IMR-90 (cell line): Measurements from ENCODE around the gene LAMB1. TPM values are rescaled to one million over a fixed set of nuclear protein-coding genes. Genes with fewer than 3 reads are reported as not detected.

ENCODE experiments used
- ATAC-seq: fragments of 200-7000 bp; cut with Tn5 transposase; 2 replicates; pipeline ENCODE4 v1.9.1; 2020; ENCODE audit warnings: low read depth, mild to moderate bottlenecking, moderate library complexity
- BruUV-seq: library from RNA; stranded (reverse); fragments of 400-500 nt; replicated peaks from 2 replicates; lab custom pipeline; 2021; lab: Mats Ljungman, UMichigan
- CTCF ChIA-PET: fragments of 300-600 bp; formaldehyde crosslinking; extraction: SDS; loops from one replicate; lab custom pipeline; 2021; ENCODE audit warnings: antibody characterized with exemption; lab: Yijun Ruan, JAX
- POLR2A ChIA-PET: fragments of 300-600 bp; sonication (Branson Sonifier 250); formaldehyde crosslinking; loops from one replicate; lab custom pipeline; 2022; ENCODE audit warnings: antibody characterized with exemption; ENCODE audit not compliant: unreplicated experiment; lab: Charles Lee
- DNase-seq: peaks from one replicate; pipeline ENCODE4 v3.0.0; 2013
- H2AFZ ChIP-seq: replicated peaks from 2 replicates; pipeline ENCODE3; 2013; ENCODE audit warnings: low read length, mild to moderate bottlenecking; ENCODE audit not compliant: poor library complexity
- H2AK5ac ChIP-seq: 2 replicates; pipeline ENCODE4 v1.6.1; 2013; ENCODE audit warnings: low read depth, low read length, inconsistent platforms
- H2AK9ac ChIP-seq: replicated peaks from 2 replicates; pipeline ENCODE3; 2013; ENCODE audit warnings: mild to moderate bottlenecking, low read depth, low read length, moderate library complexity; ENCODE audit not compliant: poor library complexity
- H2BK120ac ChIP-seq: 2 replicates; pipeline ENCODE4 v1.6.1; 2013; ENCODE audit warnings: low read depth, low read length, inconsistent platforms
- H2BK15ac ChIP-seq: 3 replicates; pipeline ENCODE4 v1.6.1; 2013; ENCODE audit warnings: low read depth, low read length, inconsistent platforms
- H2BK20ac ChIP-seq: 2 replicates; pipeline ENCODE4 v1.6.1; 2013; ENCODE audit warnings: low read depth, mild to moderate bottlenecking, inconsistent platforms, low read length, moderate library complexity
- H2BK5ac ChIP-seq: 2 replicates; pipeline ENCODE4 v1.6.1; 2013; ENCODE audit warnings: mild to moderate bottlenecking, low read depth, low read length, inconsistent platforms; ENCODE audit not compliant: poor library complexity, severe bottlenecking
- H3K14ac ChIP-seq: replicated peaks from 2 replicates; pipeline ENCODE4 v1.6.1; 2013; ENCODE audit warnings: low read depth, low read length, inconsistent platforms
- H3K18ac ChIP-seq: 2 replicates; pipeline ENCODE4 v1.6.1; 2013; ENCODE audit warnings: low read depth, low read length, control low read depth
- H3K23ac ChIP-seq: 2 replicates; pipeline ENCODE4 v1.6.1; 2013; ENCODE audit warnings: low read depth, low read length, inconsistent platforms
- H3K27ac ChIP-seq: 2 replicates; pipeline ENCODE4 v1.5.1; 2013; ENCODE audit warnings: mild to moderate bottlenecking, control low read depth, low read length; ENCODE audit not compliant: insufficient read depth
- H3K27me3 ChIP-seq: 2 replicates; pipeline ENCODE4 v1.6.1; 2013; ENCODE audit warnings: low read length; ENCODE audit not compliant: control insufficient read depth, insufficient read depth
- H3K36me3 ChIP-seq: 2 replicates; pipeline ENCODE4 v1.6.1; 2013; ENCODE audit warnings: low read length, mixed read lengths; ENCODE audit not compliant: control insufficient read depth, insufficient read depth
- H3K4ac ChIP-seq: 2 replicates; pipeline ENCODE4 v1.6.1; 2013; ENCODE audit warnings: low read depth, low read length, inconsistent platforms
- H3K4me1 ChIP-seq: 2 replicates; pipeline ENCODE4 v1.6.1; 2013; ENCODE audit warnings: low read length, mixed read lengths; ENCODE audit not compliant: control insufficient read depth, insufficient read depth
- H3K4me2 ChIP-seq: 2 replicates; pipeline ENCODE4 v1.6.1; 2013; ENCODE audit warnings: low read depth, mild to moderate bottlenecking, control low read depth, low read length, moderate library complexity
- H3K4me3 ChIP-seq: 2 replicates; pipeline ENCODE4 v1.5.1; 2013; ENCODE audit warnings: low read depth, mild to moderate bottlenecking, control low read depth, low read length, moderate library complexity; ENCODE audit not compliant: insufficient read depth
- H3K56ac ChIP-seq: 2 replicates; pipeline ENCODE4 v1.6.1; 2013; ENCODE audit warnings: low read length, inconsistent platforms; ENCODE audit not compliant: insufficient read depth; ENCODE audit errors: extremely low read depth
- H3K79me1 ChIP-seq, 2 experiments: 2 replicates each; pipeline ENCODE4 v1.6.1; 2013; ENCODE audit warnings: low read length in 2 of 2, inconsistent platforms in 1 of 2, low read depth in 1 of 2
- H3K9ac ChIP-seq: 2 replicates; pipeline ENCODE4 v1.6.1; 2013; ENCODE audit warnings: low read depth, low read length, control low read depth
- H3K9me1 ChIP-seq: 2 replicates; pipeline ENCODE4 v1.6.1; 2013; ENCODE audit warnings: low read length, inconsistent platforms; ENCODE audit not compliant: insufficient read depth
- H3K9me3 ChIP-seq: 2 replicates; pipeline ENCODE4 v1.6.1; 2013; ENCODE audit warnings: low read length; ENCODE audit not compliant: control insufficient read depth, insufficient read depth
- H4K20me1 ChIP-seq: 2 replicates; pipeline ENCODE4 v1.6.1; 2013; ENCODE audit warnings: low read length, inconsistent platforms; ENCODE audit not compliant: insufficient read depth
- H4K5ac ChIP-seq: 2 replicates; pipeline ENCODE4 v1.6.1; 2013; ENCODE audit warnings: mild to moderate bottlenecking, low read depth, low read length, control low read depth
- H4K8ac ChIP-seq, 2 experiments: 2 replicates each; pipeline ENCODE4 v1.6.1; 2013; ENCODE audit warnings: low read depth in 2 of 2, low read length in 2 of 2, control low read depth in 1 of 2, inconsistent platforms in 1 of 2
- H4K91ac ChIP-seq: 2 replicates; pipeline ENCODE4 v1.6.1; 2013; ENCODE audit warnings: low read depth, low read length, inconsistent platforms; ENCODE audit not compliant: insufficient read depth
- MXI1 ChIP-seq: IDR thresholded peaks from 2 replicates; pipeline ENCODE4 v1.6.1; 2012; ENCODE audit warnings: low read depth, mild to moderate bottlenecking, low read length, moderate library complexity, borderline replicate concordance
- WGBS, 2 experiments: methylation state at CpG; one replicate each; pipeline versions ENCODE4 v1.1.5 to v1.1.7; 2013; ENCODE audit warnings: missing lambda C conversion rate in 2 of 2; ENCODE audit not compliant: insufficient read length in 1 of 2; ENCODE audit errors: extremely low coverage in 2 of 2; 5-methylcytosine and 5-hydroxymethylcytosine counted together
- dilution Hi-C: fragments of 300-500 bp; cut with HindIII; formaldehyde crosslinking; loops from one replicate; pipeline ENCODE4 v1.14.3; 2018; ENCODE audit warnings: low sequenced_read_pairs; ENCODE audit not compliant: unreplicated experiment
- in situ Hi-C: fragments of 300-500 bp; cut with MboI; formaldehyde crosslinking; loops from 3 replicates; pipeline ENCODE4 v1.14.3; 2019; ENCODE audit warnings: low sequenced_read_pairs, inconsistent platforms, mixed read lengths
- intact Hi-C: fragments of 100-400 bp; cut with micrococcal nuclease; formaldehyde crosslinking; loops from 2 replicates; pipeline ENCODE4 v1.10.0; 2022
- polyA plus RNA-seq, 3 experiments: library from polyadenylated mRNA; depleted of rRNA; stranded (reverse); fragments of >200 nt; gene quantifications; 2 replicates each; pipeline ENCODE4 v1.2.3, GENCODE V29; 2012; ENCODE audit warnings: low replicate concordance in 1 of 3
- total RNA-seq: library from RNA; depleted of rRNA; stranded (reverse); fragments of >200 nt; gene quantifications from 2 replicates; pipeline ENCODE4 v1.2.3, GENCODE V29; 2012

The LAMB1 gene
- total and polyA plus RNA-seq, 2 of the 4 experiments (the other 2 are of a cell fraction) = 114 to 117 TPM

- H3K14ac ChIP-seq = no peak overlapping the region; the same call in 1 of the 2 replicates
- peaks cover 8% of the 10 kb centered on the region for H3K4me1 ChIP-seq
- DNase-seq (no peak), ATAC-seq (peak; percentile 76)
- H3K4me2 ChIP-seq = no peak overlapping the region
- H3K36me3 ChIP-seq = no peaks in the 10 kb centered on the region
- no peak overlapping the region for H3K4me3 ChIP-seq
- in situ Hi-C loops (no loop called here), dilution Hi-C loops (no loop called here), intact Hi-C loops (loop anchor here (5.0 kb wide), 1 partner anchor 43 kb away; no protein-coding TSS in a partner anchor)
- H3K27me3 ChIP-seq = no peaks in the 10 kb centered on the region
- peak overlapping the region; percentile 16 for H2AFZ ChIP-seq
- H3K9me1 ChIP-seq = peaks cover 6% of the 10 kb centered on the region; the same call in 1 of the 2 replicates
- H2BK120ac ChIP-seq = peak overlapping the region; percentile 12; the same call in 1 of the 2 replicates
- H3K18ac ChIP-seq = no peak overlapping the region
- no peak overlapping the region for H3K9ac ChIP-seq
- no peak overlapping the region for H2BK20ac ChIP-seq
- H4K8ac ChIP-seq = 0 out of 4 replicates have a peak overlapping the region, but pooled peaks of 1 of the 2 experiments have one; percentile 1
- no peak overlapping the region for H2BK15ac ChIP-seq
- WGBS, 2 experiments = no CpG with 5 or more reads among the region's 2 CpGs
- H3K9me3 ChIP-seq = no peaks in the 10 kb centered on the region
- no peak for TF ChIP-seq MXI1
- H4K5ac ChIP-seq = no peak overlapping the region
- no peak overlapping the region for H2AK9ac ChIP-seq
- H3K27ac ChIP-seq = no peak overlapping the region
- POLR2A ChIA-PET = no interaction called here
- no peak overlapping the region; the same call in 1 of the 2 replicates for H3K56ac ChIP-seq
- H3K4ac ChIP-seq = peak overlapping the region; percentile 4; the same call in 1 of the 2 replicates
- CTCF ChIA-PET = interaction anchor here (0.9 to 1.3 kb wide), 2 partner anchors 10 to 18 kb away, joined by 3 to 4 read pairs; no protein-coding TSS in a partner anchor
- H3K79me1 ChIP-seq = no peaks in the 10 kb centered on the region
- no peak overlapping the region for H3K23ac ChIP-seq
- BruUV-seq = no TSS peak
- H2BK5ac ChIP-seq = no peak overlapping the region
- H4K20me1 ChIP-seq = no peaks in the 10 kb centered on the region
- H4K91ac ChIP-seq = no peak overlapping the region
- no peak overlapping the region for H2AK5ac ChIP-seq
Observed at GRCh38 chr7:108034586-108034985, 31.6 kb upstream of the LAMB1 start.
